GM10266 (cell line): Measurements from ENCODE around the gene CREG1.

Source experiments
- DNase-seq: peaks from one replicate; pipeline ENCODE4 v3.0.0; 2012; ENCODE audit errors: extremely low spot score
- CTCF ChIP-seq: IDR thresholded peaks from 2 replicates; pipeline ENCODE4 v1.5.1; 2012; ENCODE audit warnings: mild to moderate bottlenecking, low read depth; ENCODE audit not compliant: control insufficient read depth, insufficient read depth; ENCODE audit errors: missing control alignments

The CREG1 gene

GRCh38 chr1:167551362-167551761 is 2.2 kb downstream of the CREG1 start:
- no peak for TF ChIP-seq CTCF
- DNase-seq: no peak

GRCh38 chr1:167548059-167548932 is 5.3 kb downstream of the CREG1 start:
- TF ChIP-seq CTCF: no peak
- DNase-seq: no peak

- DNase-seq: no peak
- TF ChIP-seq CTCF: no peak
Observed at GRCh38 chr1:167546935-167547334, 6.6 kb downstream of the CREG1 start.

GRCh38 chr1:167545349-167545748 is 8.2 kb downstream of the CREG1 start:
- TF ChIP-seq CTCF: no peak

GRCh38 chr1:167544447-167545093 is 9.0 kb downstream of the CREG1 start:
- no peak for DNase-seq
- TF ChIP-seq CTCF: no peak

More at GRCh38 chr1:167545349-167545748, 8.2 kb downstream of the CREG1 start:
- no peak for DNase-seq

GRCh38 chr1:167543199-167543990 is 10.2 kb downstream of the CREG1 start:
- no peak for DNase-seq

More at GRCh38 chr1:167543199-167543990, 10.2 kb downstream of the CREG1 start:
- no peak for TF ChIP-seq CTCF
